ENCODE data around the gene ZSWIM4.
A peak's percentile ranks its signal among the peaks of the same experiment; 100 is the strongest.

ZSWIM4 gene

DNA sequence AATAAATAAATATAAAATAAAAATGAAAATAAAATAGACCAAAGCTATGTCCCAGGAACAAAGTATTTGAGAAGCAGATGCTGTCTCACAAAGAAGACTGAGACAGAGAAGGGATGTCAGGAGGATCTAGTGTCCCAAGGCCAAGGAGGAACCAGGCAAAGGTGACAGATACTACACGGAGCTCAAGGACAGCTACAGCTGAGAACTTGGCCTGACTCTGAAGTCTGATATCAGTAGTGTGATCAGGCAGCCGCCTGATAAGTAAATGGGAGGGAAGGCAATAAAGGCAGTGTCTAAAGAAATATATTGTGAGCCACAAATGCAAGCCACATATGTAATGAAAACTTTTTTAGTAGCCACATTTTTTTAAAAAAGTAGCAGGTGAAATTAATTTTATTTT lies 61.3 kb downstream of the ZSWIM4 start:
- DNase-seq (ENCODE audit: extremely low spot score), result no peak
- ChIA-PET POLR2A (interaction anchor here (1.7 to 6.1 kb wide), 2 partner anchors 10 to 83 kb away, joined by 6 to 26 read pairs; partner anchors contain the start of gene C19orf53), CTCF (interaction anchor here (0.7 kb wide), 1 partner anchor 65 kb away, joined by 3 read pairs; no protein-coding TSS in a partner anchor)
- TF ChIP-seq SP1 (IDR thresholded peaks at IDR 0.05) (no peak), NFRKB (IDR thresholded peaks at IDR 0.05) (no peak), LEF1 (IDR thresholded peaks at IDR 0.05; ENCODE audit: borderline replicate concordance) (no peak), ELF4 (IDR thresholded peaks at IDR 0.05) (no peak), ARNT (IDR thresholded peaks at IDR 0.05) (no peak), FOXM1 (IDR thresholded peaks at IDR 0.05; ENCODE audit: borderline replicate concordance) (no peak), BHLHE40 (IDR thresholded peaks at IDR 0.05; ENCODE audit: borderline replicate concordance) (no peak), ZNF384 (IDR thresholded peaks at IDR 0.05) (no peak), SUZ12 (IDR thresholded peaks at IDR 0.05) (no peak), FOXA1 (IDR thresholded peaks at IDR 0.05) (no peak), HDGF (IDR thresholded peaks at IDR 0.05; ENCODE audit: borderline replicate concordance) (no peak), FOXK2 (IDR thresholded peaks at IDR 0.05) (no peak)
- TF ChIP-seq, protein P1, sequence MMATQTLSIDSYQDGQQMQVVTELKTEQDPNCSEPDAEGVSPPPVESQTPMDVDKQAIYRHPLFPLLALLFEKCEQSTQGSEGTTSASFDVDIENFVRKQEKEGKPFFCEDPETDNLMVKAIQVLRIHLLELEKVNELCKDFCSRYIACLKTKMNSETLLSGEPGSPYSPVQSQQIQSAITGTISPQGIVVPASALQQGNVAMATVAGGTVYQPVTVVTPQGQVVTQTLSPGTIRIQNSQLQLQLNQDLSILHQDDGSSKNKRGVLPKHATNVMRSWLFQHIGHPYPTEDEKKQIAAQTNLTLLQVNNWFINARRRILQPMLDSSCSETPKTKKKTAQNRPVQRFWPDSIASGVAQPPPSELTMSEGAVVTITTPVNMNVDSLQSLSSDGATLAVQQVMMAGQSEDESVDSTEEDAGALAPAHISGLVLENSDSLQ (IDR thresholded peaks at IDR 0.05), result no peak

DNA sequence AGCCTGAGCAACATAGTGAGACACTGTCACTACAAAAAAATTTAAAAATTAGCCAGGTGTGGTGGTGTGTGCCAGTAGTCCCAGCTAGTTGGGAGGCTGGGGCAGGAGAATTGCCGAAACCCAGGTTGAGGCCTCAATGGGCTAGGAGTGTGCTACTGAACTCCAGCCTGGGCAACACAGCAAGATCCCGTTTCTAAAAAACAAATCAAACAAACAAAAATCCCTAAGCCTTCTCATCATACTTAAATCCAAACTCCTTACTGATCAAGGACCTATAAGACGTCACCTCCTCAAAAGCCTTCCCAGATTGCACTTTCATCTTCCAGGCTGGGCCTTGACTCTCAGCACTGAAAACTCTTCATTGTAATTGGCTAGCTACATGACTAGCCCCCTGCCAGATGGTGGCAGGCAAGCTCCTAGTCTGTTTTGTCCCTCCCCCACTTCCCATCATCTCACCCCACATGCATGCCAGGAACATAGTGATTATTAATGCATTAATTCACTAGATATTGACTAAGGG lies 64.2 kb downstream of the ZSWIM4 start:
- no peak for TF ChIP-seq BHLHE40 (IDR thresholded peaks at IDR 0.05; ENCODE audit: borderline replicate concordance)
- no peak for TF ChIP-seq FOXK2 (IDR thresholded peaks at IDR 0.05)
- no peak for TF ChIP-seq FOXM1 (IDR thresholded peaks at IDR 0.05; ENCODE audit: borderline replicate concordance)
- no peak for TF ChIP-seq LEF1 (IDR thresholded peaks at IDR 0.05; ENCODE audit: borderline replicate concordance)
- TF ChIP-seq L3MBTL2 (conservative IDR thresholded peaks at IDR 0.05), result no peak
- TF ChIP-seq, protein P1 (IDR thresholded peaks at IDR 0.05), result no peak
- TF ChIP-seq CTBP1 (IDR thresholded peaks at IDR 0.05; ENCODE audit: borderline replicate concordance), result no peak
- TF ChIP-seq HDGF (IDR thresholded peaks at IDR 0.05; ENCODE audit: borderline replicate concordance), result no peak
- no peak for TF ChIP-seq TARDBP (IDR thresholded peaks at IDR 0.05)
- TF ChIP-seq ELF4 (IDR thresholded peaks at IDR 0.05), result no peak
- TF ChIP-seq SP1 (IDR thresholded peaks at IDR 0.05), result no peak
- TF ChIP-seq NFRKB (IDR thresholded peaks at IDR 0.05), result no peak
- no peak for TF ChIP-seq SUZ12 (IDR thresholded peaks at IDR 0.05)
- no peak for TF ChIP-seq ZNF384 (IDR thresholded peaks at IDR 0.05)
- CTCF ChIA-PET, result interaction anchor here (0.7 kb wide), 1 partner anchor 261 kb away, joined by 3 read pairs; no protein-coding TSS in a partner anchor
- POLR2A ChIA-PET, result interaction anchor here (1.0 to 1.4 kb wide), 2 partner anchors 13 to 111 kb away, joined by 3 to 5 read pairs; a partner anchor contains a TSS
- DNase-seq (ENCODE audit: extremely low spot score), result no peak

DNA sequence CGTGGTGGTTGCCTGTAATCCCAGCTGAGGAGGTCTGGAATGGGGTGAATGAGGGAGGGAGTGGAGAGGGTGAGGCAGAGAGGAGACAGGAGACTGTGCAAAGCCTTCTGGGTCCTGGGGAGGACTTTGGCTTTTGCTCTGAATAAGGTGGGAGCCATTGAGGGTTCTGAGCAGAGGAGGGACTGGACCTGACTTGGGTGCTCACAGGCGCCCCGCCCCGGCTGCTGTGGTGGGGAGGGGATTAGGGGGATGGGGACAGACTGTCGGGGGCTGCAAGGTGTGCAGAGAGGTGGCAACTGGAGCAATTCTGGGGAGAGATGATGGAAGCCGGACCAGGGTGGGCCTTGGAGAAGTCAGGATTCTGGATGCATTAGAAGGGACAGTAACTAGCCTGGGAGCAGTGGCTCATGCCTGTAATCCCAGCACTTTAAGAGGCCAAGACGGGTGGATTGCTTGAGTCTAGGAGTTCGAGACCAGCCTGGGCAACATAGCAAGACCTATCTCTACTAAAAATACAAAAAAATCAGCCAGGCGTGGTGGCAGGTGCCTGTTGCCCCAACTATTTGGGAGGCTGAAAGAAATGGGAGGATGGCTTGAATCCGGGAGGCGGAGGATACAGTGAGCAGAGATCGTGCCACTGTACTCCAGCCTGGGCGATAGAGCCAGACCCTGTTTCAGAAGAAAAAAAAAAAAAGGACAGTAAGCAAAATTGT lies 65.6 kb downstream of the ZSWIM4 start:
- DNase-seq (ENCODE audit: extremely low spot score), result no peak
- POLR2A ChIA-PET, result no interaction called here
- TF ChIP-seq, protein P1 (IDR thresholded peaks at IDR 0.05), result no peak
- no peak for TF ChIP-seq LEF1 (IDR thresholded peaks at IDR 0.05; ENCODE audit: borderline replicate concordance)
- TF ChIP-seq BHLHE40 (IDR thresholded peaks at IDR 0.05; ENCODE audit: borderline replicate concordance), result no peak
- TF ChIP-seq NFRKB (IDR thresholded peaks at IDR 0.05), result no peak
- TF ChIP-seq FOXA1 (IDR thresholded peaks at IDR 0.05), result no peak
- TF ChIP-seq L3MBTL2 (conservative IDR thresholded peaks at IDR 0.05), result no peak
- CTCF ChIA-PET, result interaction anchor here (0.6 to 0.7 kb wide), 2 partner anchors 78 to 268 kb away, joined by 3 to 4 read pairs; no protein-coding TSS in a partner anchor

DNA sequence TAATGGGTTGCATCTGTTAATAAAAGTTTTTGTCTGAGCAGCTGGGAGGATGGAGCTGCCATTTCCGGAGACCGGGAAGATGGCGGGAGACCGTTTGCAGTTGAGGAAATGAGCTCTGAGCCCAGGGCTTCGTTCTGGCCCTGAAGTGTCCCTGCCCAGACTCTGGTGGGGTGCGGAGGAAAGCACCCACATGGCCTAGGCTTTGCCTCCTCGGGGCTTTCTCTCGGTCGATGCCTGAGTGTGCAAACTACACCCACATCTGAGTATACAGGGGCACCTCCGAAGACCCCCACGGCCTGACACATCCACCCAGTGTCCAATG lies 66.1 kb downstream of the ZSWIM4 start:
- DNase-seq (ENCODE audit: extremely low spot score), result no peak
- POLR2A ChIA-PET, result no interaction called here
- TF ChIP-seq SP1 (IDR thresholded peaks at IDR 0.05) (no peak), ELF4 (IDR thresholded peaks at IDR 0.05) (no peak), L3MBTL2 (conservative IDR thresholded peaks at IDR 0.05) (no peak), SUZ12 (IDR thresholded peaks at IDR 0.05) (no peak), FOXK2 (IDR thresholded peaks at IDR 0.05) (no peak), CTBP1 (IDR thresholded peaks at IDR 0.05; ENCODE audit: borderline replicate concordance) (no peak), ARNT (IDR thresholded peaks at IDR 0.05) (no peak), FOXA1 (IDR thresholded peaks at IDR 0.05) (no peak), FOXM1 (IDR thresholded peaks at IDR 0.05; ENCODE audit: borderline replicate concordance) (no peak)
- CTCF ChIA-PET, result interaction anchor here (0.7 kb wide), 1 partner anchor 79 kb away, joined by 3 read pairs; no protein-coding TSS in a partner anchor

DNA sequence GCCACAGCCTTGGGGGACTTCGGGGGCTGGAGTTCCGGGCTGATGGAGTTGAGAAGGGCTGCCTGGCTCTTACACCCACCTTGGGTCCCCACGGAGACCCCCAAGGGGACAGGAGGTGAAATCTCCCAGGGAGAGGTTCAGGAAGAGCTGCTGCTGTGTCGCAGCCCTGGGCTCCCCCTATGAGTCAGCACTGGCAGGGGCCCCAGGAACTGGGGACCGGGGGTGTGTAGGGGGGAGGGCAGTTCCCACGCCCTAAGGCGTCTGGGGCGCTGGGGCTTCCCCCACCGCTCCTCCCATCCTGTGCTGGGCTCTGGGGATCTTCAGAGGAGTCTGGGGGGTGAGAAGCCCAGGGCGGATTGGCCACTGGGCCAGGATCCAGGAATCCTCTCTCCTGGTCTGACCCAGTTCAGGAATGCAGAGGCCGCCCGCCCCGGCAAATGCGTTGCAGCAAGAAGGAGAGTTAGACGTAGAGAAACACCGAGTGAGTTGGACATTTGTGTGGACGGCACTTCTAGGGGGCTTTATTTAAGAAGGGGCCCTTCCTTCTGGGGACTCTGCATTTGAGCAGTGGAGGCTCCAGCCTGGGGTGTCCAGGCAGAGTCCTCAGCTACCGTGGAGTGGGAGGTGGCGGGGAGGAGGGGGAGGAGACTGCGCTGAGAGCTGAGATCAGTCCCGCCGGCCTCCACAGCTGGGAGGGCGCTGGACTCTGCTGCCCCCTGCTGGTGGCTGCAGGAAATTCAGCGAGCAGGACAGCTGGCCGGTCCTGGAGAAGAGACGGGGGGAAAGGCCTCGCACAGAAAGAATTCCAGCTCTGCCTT lies 66.7 kb downstream of the ZSWIM4 start:
- ChIA-PET CTCF (interaction anchor here (0.6 to 1.4 kb wide), 16 partner anchors 8 to 914 kb away, joined by 3 to 12 read pairs (median 4); partner anchors contain the start of gene C19orf53), POLR2A (interaction anchor here (0.7 to 2.4 kb wide), 8 partner anchors 15 to 143 kb away, joined by 3 to 11 read pairs (median 4); partner anchors contain the start of genes C19orf53 and ZSWIM4)
- no peak for TF ChIP-seq TARDBP (IDR thresholded peaks at IDR 0.05)
- TF ChIP-seq, protein P1 (IDR thresholded peaks at IDR 0.05), result no peak
- no peak for TF ChIP-seq L3MBTL2 (conservative IDR thresholded peaks at IDR 0.05)
- TF ChIP-seq FOXM1 (IDR thresholded peaks at IDR 0.05; ENCODE audit: borderline replicate concordance), result no peak
- TF ChIP-seq ARNT (IDR thresholded peaks at IDR 0.05), result no peak
- TF ChIP-seq HDGF (IDR thresholded peaks at IDR 0.05; ENCODE audit: borderline replicate concordance), result no peak
- no peak for TF ChIP-seq NFRKB (IDR thresholded peaks at IDR 0.05)
- no peak for TF ChIP-seq CTBP1 (IDR thresholded peaks at IDR 0.05; ENCODE audit: borderline replicate concordance)
- TF ChIP-seq ELF4 (IDR thresholded peaks at IDR 0.05), result no peak
- no peak for TF ChIP-seq SP1 (IDR thresholded peaks at IDR 0.05)
- peak; percentile 91 for DNase-seq (ENCODE audit: extremely low spot score)

All from HEK293T (cell line).